PC-9 (cell line): ENCODE measurements around the gene GID8. TPM values are rescaled to one million over a fixed set of nuclear protein-coding genes. Genes with fewer than 3 reads are reported as not detected.

Experiments used
- Bru-seq: library from RNA; stranded (reverse); fragments of 400-500 nt; gene quantifications from one replicate; lab custom pipeline; 2021; lab: Mats Ljungman, UMichigan
- BruChase-seq, 2 experiments: library from RNA; stranded (reverse); fragments of 400-500 nt; gene quantifications; one replicate each; lab custom pipeline; 2021; lab: Mats Ljungman, UMichigan
- BruUV-seq: library from RNA; stranded (reverse); fragments of 400-500 nt; replicated peaks from 2 replicates; lab custom pipeline; 2021; lab: Mats Ljungman, UMichigan
- CTCF ChIA-PET: fragments of 300-600 bp; sonication (Branson Sonifier 250); formaldehyde crosslinking; loops from one replicate; lab custom pipeline; 2022; ENCODE audit warnings: antibody characterized with exemption; lab: Charles Lee
- POLR2A ChIA-PET: fragments of 300-600 bp; sonication (Branson Sonifier 250); formaldehyde crosslinking; loops from one replicate; lab custom pipeline; 2022; ENCODE audit warnings: antibody characterized with exemption; ENCODE audit not compliant: unreplicated experiment; lab: Charles Lee
- DNase-seq, 2 experiments: peaks; one replicate each; pipeline versions ENCODE4 v3.0.0 to v3.0.0-alpha.2; 2015 to 2022; ENCODE audit warnings: mixed read lengths in 1 of 2
- H2AFZ ChIP-seq: fragments of 200-600 bp; sonication (generic); 2 replicates; pipeline ENCODE4 v1.8.1; 2017; ENCODE audit warnings: antibody characterized with exemption
- H3F3A ChIP-seq: fragments of 200-600 bp; sonication (generic); 2 replicates; pipeline ENCODE4 v1.8.1; 2017; ENCODE audit warnings: antibody characterized with exemption, mild to moderate bottlenecking, low read depth; ENCODE audit not compliant: insufficient read depth
- H3K27ac ChIP-seq: fragments of 200-600 bp; sonication (generic); 2 replicates; pipeline ENCODE4 v1.6.1; 2016; ENCODE audit warnings: mixed run types
- H3K27me3 ChIP-seq: fragments of 200-600 bp; sonication (generic); 2 replicates; pipeline ENCODE4 v1.6.1; 2016; ENCODE audit warnings: low read depth, mixed run types; ENCODE audit not compliant: insufficient read depth
- H3K36me3 ChIP-seq: fragments of 200-600 bp; sonication (generic); 2 replicates; pipeline ENCODE4 v1.6.1; 2016; ENCODE audit warnings: low read depth, mixed run types
- H3K4me1 ChIP-seq: fragments of 200-600 bp; sonication (generic); replicated peaks from 2 replicates; pipeline ENCODE4 v1.6.1; 2016; ENCODE audit warnings: mixed run types; ENCODE audit not compliant: insufficient read depth
- H3K4me2 ChIP-seq: fragments of 200-600 bp; sonication (generic); 2 replicates; pipeline ENCODE4 v1.6.1; 2017; ENCODE audit warnings: mixed run types
- H3K4me3 ChIP-seq: fragments of 200-600 bp; sonication (generic); 2 replicates; pipeline ENCODE4 v1.6.1; 2016; ENCODE audit warnings: mixed run types
- H3K79me2 ChIP-seq: fragments of 200-600 bp; sonication (generic); 2 replicates; pipeline ENCODE4 v1.6.1; 2017; ENCODE audit warnings: low read depth, mixed run types
- H3K9me2 ChIP-seq: fragments of 200-600 bp; sonication (generic); 2 replicates; pipeline ENCODE4 v1.8.1; 2017; ENCODE audit warnings: mild to moderate bottlenecking; ENCODE audit not compliant: insufficient read depth
- H3K9me3 ChIP-seq: fragments of 200-600 bp; sonication (generic); 2 replicates; pipeline ENCODE4 v1.8.1; 2016; ENCODE audit warnings: low read depth; ENCODE audit not compliant: insufficient read depth
- H4K20me1 ChIP-seq: fragments of 200-600 bp; sonication (generic); 2 replicates; pipeline ENCODE4 v1.8.1; 2017; ENCODE audit not compliant: insufficient read depth
- CTCF ChIP-seq: fragments of 200-600 bp; sonication (generic); conservative IDR thresholded peaks from 2 replicates; pipeline ENCODE4 v1.6.1; 2017; ENCODE audit warnings: mixed run types, antibody characterized with exemption, mild to moderate bottlenecking, moderate library complexity
- EZH2 ChIP-seq: fragments of 200-600 bp; sonication (generic); IDR thresholded peaks from 2 replicates; pipeline ENCODE4 v1.8.0; 2017; ENCODE audit warnings: antibody characterized with exemption, low read depth
- intact Hi-C: fragments of 100-400 bp; cut with micrococcal nuclease; formaldehyde crosslinking; loops from one replicate; pipeline ENCODE4 v1.10.0; 2022; ENCODE audit not compliant: unreplicated experiment
- long read RNA-seq: library from polyadenylated mRNA; stranded (forward); transcript quantifications from one replicate; pipeline ENCODE4 v2.0.0, GENCODE V29; 2022
- total RNA-seq: library from RNA; stranded (reverse); gene quantifications from 2 replicates; pipeline ENCODE4 v1.2.3, GENCODE V29; 2021

Gene GID8
- total RNA-seq, result 45.7 and 49.7 TPM in 2 replicates
- Bru-seq, nascent RNA, result percentile 88 among the genes with signal in this experiment
- BruChase-seq, experiment 1, labeled RNA remaining after a 2-hour chase, result percentile 94 among the genes with signal in this experiment
- BruChase-seq, experiment 2, labeled RNA remaining after a 6-hour chase, result percentile 98 among the genes with signal in this experiment
- long read RNA-seq, full-length matches to known transcripts, result 52 of 71 reads
- long read RNA-seq, partial matches to known transcripts, result 15 of 71 reads
- long read RNA-seq, other reads (novel, unspliced or antisense), result 4 of 71 reads

- Histone ChIP-seq H3K27me3 (no peaks in the 10 kb centered on the region), H2AFZ (peak within 1 kb of the TSS; percentile 96), H3K4me1 (peaks cover 19% of the 10 kb centered on the region), H3K27ac (peak within 1 kb of the TSS; percentile 67), H3F3A (peaks cover 22% of the 10 kb centered on the region; the same call in 1 of the 2 replicates), H3K4me2 (peak within 1 kb of the TSS; percentile 85), H4K20me1 (peaks cover 75% of the 10 kb centered on the region), H3K9me3 (no peaks in the 10 kb centered on the region), H3K4me3 (peak within 1 kb of the TSS; percentile 99), H3K9me2 (no peaks in the 10 kb centered on the region), H3K36me3 (peaks cover 18% of the 10 kb centered on the region), H3K79me2 (peaks cover 92% of the 10 kb centered on the region)
- no peak for TF ChIP-seq CTCF
- TF ChIP-seq EZH2, result no peak
- intact Hi-C loops, result loop anchor here (1.0 to 5.0 kb wide), 2 partner anchors 38 to 76 kb away; partner anchors contain the start of gene TCFL5
- BruUV-seq, result no TSS peak
- ChIA-PET CTCF (interaction anchor here (1.0 kb wide), 1 partner anchor 15 kb away, joined by 3 read pairs; no protein-coding TSS in a partner anchor), POLR2A (interaction anchor here (0.6 to 0.8 kb wide), 5 partner anchors 14 to 635 kb away, joined by 3 to 7 read pairs (median 3); partner anchors contain the start of gene HELZ2)
- peak; percentile 48 to 62 for DNase-seq
Observed at GRCh38 chr20:62938105-62938888, at the start of gene GID8. TSS of gene GID8 (plus strand) at chr20:62938147. CDS start at chr20:62941503, 3,356 bp downstream.

GRCh38 chr20:62888406-62888805 lies 49.5 kb upstream of the GID8 start:
- ChIA-PET CTCF (interaction anchor here (0.9 kb wide), 1 partner anchor 30 kb away, joined by 3 read pairs; no protein-coding TSS in a partner anchor), POLR2A (interaction anchor here (0.6 to 0.7 kb wide), 2 partner anchors 56 to 276 kb away, joined by 3 to 4 read pairs; no protein-coding TSS in a partner anchor)
- Histone ChIP-seq H3K9me3 (no peaks in the 10 kb centered on the region), H3K4me1 (no peaks in the 10 kb centered on the region), H3K27ac (no peak overlapping the region), H3F3A (peaks cover 29% of the 10 kb centered on the region), H3K4me3 (no peak overlapping the region), H2AFZ (no peak overlapping the region), H3K36me3 (peaks cover 32% of the 10 kb centered on the region), H3K79me2 (no peaks in the 10 kb centered on the region), H3K9me2 (no peaks in the 10 kb centered on the region), H3K27me3 (no peaks in the 10 kb centered on the region), H3K4me2 (no peak overlapping the region), H4K20me1 (peaks cover 10% of the 10 kb centered on the region)
- BruUV-seq, result no TSS peak
- no peak for DNase-seq
- intact Hi-C loops, result no loop called here
- TF ChIP-seq CTCF, result no peak
- no peak for TF ChIP-seq EZH2

- ChIA-PET POLR2A (interaction anchor here (0.7 kb wide), 1 partner anchor 276 kb away, joined by 4 read pairs; no protein-coding TSS in a partner anchor), CTCF (no interaction called here)
- H3K79me2 ChIP-seq, result no peaks in the 10 kb centered on the region
- H3K9me2 ChIP-seq, result no peaks in the 10 kb centered on the region
- H3K36me3 ChIP-seq, result peaks cover 37% of the 10 kb centered on the region
- no peak for TF ChIP-seq CTCF
- no peak for TF ChIP-seq EZH2
- no peaks in the 10 kb centered on the region for H3K4me1 ChIP-seq
- no peak overlapping the region for H2AFZ ChIP-seq
- no peak overlapping the region for H3K4me2 ChIP-seq
- no peak overlapping the region for H3K27ac ChIP-seq
- peaks cover 33% of the 10 kb centered on the region for H3F3A ChIP-seq
- no peak for DNase-seq
- no peaks in the 10 kb centered on the region for H3K9me3 ChIP-seq
- intact Hi-C loops, result no loop called here
- H3K4me3 ChIP-seq, result no peak overlapping the region
- H4K20me1 ChIP-seq, result peaks cover 13% of the 10 kb centered on the region
- BruUV-seq, result no TSS peak
- no peaks in the 10 kb centered on the region for H3K27me3 ChIP-seq
Observed at GRCh38 chr20:62888910-62889309, 49.0 kb upstream of the GID8 start.
